ENCODE measurements around the gene TRAF5.

DNA sequence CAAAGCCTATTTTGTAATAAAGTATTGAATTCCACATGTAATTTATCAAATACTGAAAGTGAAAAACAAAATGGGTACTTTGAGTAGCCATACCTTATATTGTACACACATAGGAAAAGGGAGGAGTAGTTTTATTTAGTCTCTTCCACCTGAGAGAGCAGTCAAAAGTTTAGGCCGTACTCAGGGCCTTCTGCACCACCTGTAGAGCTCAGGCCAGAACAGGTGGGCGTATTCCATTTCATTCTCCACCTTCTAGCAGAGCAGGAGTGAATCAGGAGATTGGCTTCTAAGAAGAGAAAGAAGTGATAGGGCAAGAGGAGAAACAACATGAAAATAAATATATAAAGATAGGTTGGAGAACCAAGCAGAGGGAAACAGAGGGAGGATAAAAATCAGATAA is 44.0 kb downstream of the TRAF5 start:
- TF ChIP-seq, protein P1, sequence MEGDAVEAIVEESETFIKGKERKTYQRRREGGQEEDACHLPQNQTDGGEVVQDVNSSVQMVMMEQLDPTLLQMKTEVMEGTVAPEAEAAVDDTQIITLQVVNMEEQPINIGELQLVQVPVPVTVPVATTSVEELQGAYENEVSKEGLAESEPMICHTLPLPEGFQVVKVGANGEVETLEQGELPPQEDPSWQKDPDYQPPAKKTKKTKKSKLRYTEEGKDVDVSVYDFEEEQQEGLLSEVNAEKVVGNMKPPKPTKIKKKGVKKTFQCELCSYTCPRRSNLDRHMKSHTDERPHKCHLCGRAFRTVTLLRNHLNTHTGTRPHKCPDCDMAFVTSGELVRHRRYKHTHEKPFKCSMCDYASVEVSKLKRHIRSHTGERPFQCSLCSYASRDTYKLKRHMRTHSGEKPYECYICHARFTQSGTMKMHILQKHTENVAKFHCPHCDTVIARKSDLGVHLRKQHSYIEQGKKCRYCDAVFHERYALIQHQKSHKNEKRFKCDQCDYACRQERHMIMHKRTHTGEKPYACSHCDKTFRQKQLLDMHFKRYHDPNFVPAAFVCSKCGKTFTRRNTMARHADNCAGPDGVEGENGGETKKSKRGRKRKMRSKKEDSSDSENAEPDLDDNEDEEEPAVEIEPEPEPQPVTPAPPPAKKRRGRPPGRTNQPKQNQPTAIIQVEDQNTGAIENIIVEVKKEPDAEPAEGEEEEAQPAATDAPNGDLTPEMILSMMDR (IDR thresholded peaks at IDR 0.05), result no peak
- no peak for TF ChIP-seq ZFX (IDR thresholded peaks at IDR 0.05; ENCODE audit: borderline replicate concordance)
